GM12878 (cell line): ENCODE measurements around the gene LIG4. TPM values are rescaled to one million over a fixed set of nuclear protein-coding genes. Genes with fewer than 3 reads are reported as not detected.

Experiments
- ATAC-seq: fragments of 200-7000 bp; cut with Tn5 transposase; 3 replicates; pipeline ENCODE4 v1.9.1; 2020; ENCODE audit warnings: mild to moderate bottlenecking, moderate library complexity
- BruUV-seq: library from RNA; stranded (reverse); fragments of 400-500 nt; replicated peaks from 2 replicates; lab custom pipeline; 2021; lab: Mats Ljungman, UMichigan
- CTCF ChIA-PET: fragments of 300-600 bp; sonication (Branson Sonifier 250); formaldehyde crosslinking; extraction: SDS; loops from one replicate; lab custom pipeline; 2021; ENCODE audit warnings: inconsistent platforms; lab: Yijun Ruan, JAX
- POLR2A ChIA-PET: fragments of 350-600 bp; formaldehyde crosslinking; extraction: SDS; loops from one replicate; lab custom pipeline; 2021; ENCODE audit warnings: inconsistent platforms; lab: Charles Lee
- RAD21 ChIA-PET: fragments of 300-600 bp; sonication (Branson Sonifier 250); formaldehyde crosslinking; loops from one replicate; lab custom pipeline; 2023; ENCODE audit warnings: antibody characterized with exemption; ENCODE audit not compliant: unreplicated experiment; lab: Charles Lee
- SMC1A ChIA-PET: fragments of 300-600 bp; sonication (Branson Sonifier 250); formaldehyde crosslinking; loops from one replicate; lab custom pipeline; 2023; ENCODE audit not compliant: unreplicated experiment, uncharacterized antibody; lab: Charles Lee
- DNase-seq: peaks from one replicate; pipeline ENCODE4 v3.0.0-alpha.2; 2011; ENCODE audit warnings: low read depth, low spot score
- FAIRE-seq: peaks from 3 replicates; lab custom pipeline; 2011; peaks lifted over from hg19 to GRCh38; lab: Jason Lieb, UNC
- H2AFZ ChIP-seq: 2 replicates; pipeline ENCODE4 v1.6.0; 2011; ENCODE audit warnings: low read depth, low read length, control low read depth; ENCODE audit not compliant: control insufficient read depth
- H3K27ac ChIP-seq: 2 replicates; pipeline ENCODE4 v1.5.1; 2011; ENCODE audit warnings: control low read depth; ENCODE audit not compliant: control insufficient read depth, insufficient read depth
- H3K27me3 ChIP-seq, 2 experiments: replicated peaks in 1 of 2; 2 replicates each; pipeline versions ENCODE4 v1.6.0 to v1.6.1; 2011; ENCODE audit warnings: low read length in 1 of 2; ENCODE audit not compliant: control insufficient read depth in 2 of 2, insufficient read depth in 2 of 2
- H3K36me3 ChIP-seq, 2 experiments: 2 replicates each; pipeline ENCODE4 v1.5.1; 2011; ENCODE audit warnings: low read length in 1 of 2; ENCODE audit not compliant: control insufficient read depth in 2 of 2, insufficient read depth in 2 of 2
- H3K4me1 ChIP-seq: 2 replicates; pipeline ENCODE4 v1.6.1; 2011; ENCODE audit warnings: mild to moderate bottlenecking, low read length, moderate library complexity, mixed read lengths; ENCODE audit not compliant: control insufficient read depth, insufficient read depth
- H3K4me2 ChIP-seq: 2 replicates; pipeline ENCODE4 v1.6.0; 2011; ENCODE audit warnings: control low read depth; ENCODE audit not compliant: control insufficient read depth, insufficient read depth
- H3K4me3 ChIP-seq: fragments of 200-600 bp; sonication (generic); 2 replicates; pipeline ENCODE4 v1.5.1; 2016
- H3K79me2 ChIP-seq: 2 replicates; pipeline ENCODE4 v1.6.0; 2011; ENCODE audit warnings: low read length; ENCODE audit not compliant: control insufficient read depth, insufficient read depth
- H3K9ac ChIP-seq: 2 replicates; pipeline ENCODE4 v1.8.0; 2011; ENCODE audit warnings: low read length, control low read depth, mixed read lengths; ENCODE audit not compliant: control insufficient read depth, insufficient read depth
- H3K9me3 ChIP-seq: replicated peaks from 3 replicates; pipeline ENCODE4 v1.5.1; 2011; ENCODE audit warnings: mild to moderate bottlenecking, low read length; ENCODE audit not compliant: control insufficient read depth, insufficient read depth
- H4K20me1 ChIP-seq: 2 replicates; pipeline ENCODE4 v1.6.0; 2011; ENCODE audit not compliant: control insufficient read depth, insufficient read depth
- CTCF ChIP-seq, 3 experiments: IDR thresholded peaks in 2 of 3; conservative IDR thresholded peaks in 1 of 3; 2 replicates each; pipeline ENCODE4 v1.5.1; 2011; ENCODE audit warnings: low read depth in 3 of 3, low read length in 3 of 3, mild to moderate bottlenecking in 3 of 3, control low read depth in 2 of 3, moderate library complexity in 2 of 3, inconsistent platforms in 1 of 3, mixed read lengths in 1 of 3; ENCODE audit not compliant: control insufficient read depth in 2 of 3, insufficient read depth in 1 of 3; ENCODE audit errors: extremely low read depth in 1 of 3
- IKZF2 ChIP-seq, 2 experiments: fragments of 450-650 bp; IDR thresholded peaks; 2 replicates each; pipeline ENCODE4 v1.6.1; 2017; ENCODE audit warnings: mild to moderate bottlenecking in 2 of 2, moderate library complexity in 2 of 2
- RAD21 ChIP-seq: IDR thresholded peaks from 2 replicates; pipeline ENCODE4 v1.6.1; 2011; ENCODE audit warnings: mild to moderate bottlenecking, low read depth, low read length, moderate library complexity; ENCODE audit not compliant: insufficient read depth
- SMC3 ChIP-seq: IDR thresholded peaks from 2 replicates; pipeline ENCODE4 v1.6.1; 2011; ENCODE audit warnings: low read length, improper control_type of control experiment, borderline replicate concordance
- WGBS: methylation state at CpG from one replicate; pipeline ENCODE4 v1.1.6; 2016; ENCODE audit warnings: low lambda C conversion rate; ENCODE audit not compliant: insufficient replicate concordance, insufficient coverage; ENCODE audit errors: missing lambda C conversion rate; 5-methylcytosine and 5-hydroxymethylcytosine counted together
- in situ Hi-C: fragments of 300-500 bp; cut with MboI; formaldehyde crosslinking; loops from 9 replicates; pipeline ENCODE4 v1.14.3; 2018; ENCODE audit warnings: mixed read lengths
- intact Hi-C: fragments of 100-400 bp; cut with micrococcal nuclease; formaldehyde crosslinking; loops from one replicate; pipeline ENCODE4 v1.14.2; 2022; ENCODE audit not compliant: unreplicated experiment
- polyA plus RNA-seq, 11 experiments: library from polyadenylated mRNA; depleted of rRNA in 4 of 11; unstranded in 6 of 11; stranded (reverse) in 5 of 11; fragments of >200 nt; fragmentation: Nextera tagmentation in 4 of 11; fragmentation: Illumina TruSeq in 1 of 11; extraction: Ambion mirVana in 4 of 11; extraction: Trizol in 1 of 11; gene quantifications; 1 replicate in 1 of 11; 2 replicates in 10 of 11; pipeline versions ENCODE4 v1.2.1 to v1.2.3, GENCODE V29; 2011 to 2016; ENCODE audit warnings: inconsistent platforms in 2 of 11, missing spikeins in 2 of 11, low read depth in 1 of 11
- total RNA-seq, 4 experiments: library from RNA; depleted of rRNA in 3 of 4; stranded (reverse); fragments of >200 nt in 3 of 4; fragmentation: Illumina TruSeq in 1 of 4; extraction: Trizol in 1 of 4; gene quantifications; 2 replicates each; pipeline versions ENCODE4 v1.2.1 to v1.2.3, GENCODE V29; 2013 to 2021
- TF ChIP-seq, protein P1 (sequence below): IDR thresholded peaks from 2 replicates; pipeline ENCODE4 v1.6.1; 2012; ENCODE audit warnings: low read length, inconsistent platforms

LIG4 gene
- total and polyA plus RNA-seq, 10 of the 15 experiments (the other 5 are each of a cell fraction or from before 2014, with no cell fraction given) = 2.3 to 15.0 (median 8.5) TPM

DNA sequence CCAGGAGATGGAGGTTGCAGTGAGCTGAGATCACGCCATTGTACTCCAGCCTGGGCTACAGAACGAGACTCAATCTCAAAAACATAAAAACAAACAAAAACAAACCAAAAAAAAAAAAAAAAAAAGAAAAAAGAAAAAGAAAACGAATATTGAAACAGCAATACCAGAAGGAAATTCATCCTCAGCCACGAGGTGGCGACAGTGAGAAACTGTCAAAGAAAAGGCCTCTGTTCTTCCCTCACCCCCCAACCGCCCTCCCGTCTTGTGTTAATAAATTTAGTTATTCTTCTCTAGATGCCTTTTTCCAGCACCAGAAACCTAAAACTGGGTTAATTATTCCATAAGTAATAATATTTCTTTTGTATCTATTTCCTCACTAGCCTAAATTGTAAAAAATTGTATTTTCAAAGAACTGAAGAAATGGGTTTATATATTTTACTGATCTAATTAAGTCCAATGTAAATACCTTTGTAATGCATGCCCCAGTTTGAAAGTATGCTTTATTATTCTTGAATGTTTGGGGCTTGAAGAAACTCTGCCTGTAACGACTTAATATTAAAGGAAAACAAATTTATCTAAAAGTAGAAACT, 38.6 kb downstream of the LIG4 start:
- no TSS peak for BruUV-seq
- Histone ChIP-seq H3K9ac (no peak overlapping the region), H4K20me1 (no peaks in the 10 kb centered on the region), H3K27me3 (no peaks in the 10 kb centered on the region), H3K27ac (no peak overlapping the region), H3K4me3 (no peak overlapping the region), H3K79me2 (no peaks in the 10 kb centered on the region), H3K4me2 (no peak overlapping the region), H3K4me1 (no peaks in the 10 kb centered on the region), H2AFZ (no peak overlapping the region), H3K9me3 (no peaks in the 10 kb centered on the region; the same call in 2 of the 3 replicates), H3K36me3 (no peaks in the 10 kb centered on the region)
- in situ Hi-C loops (no loop called here), intact Hi-C loops (loop anchor here (5.0 kb wide), 1 partner anchor 721 kb away; no protein-coding TSS in a partner anchor)
- DNase-seq (no peak), FAIRE-seq (peak; percentile 13), ATAC-seq (peak; percentile 79)
- ChIA-PET RAD21 (no interaction called here), POLR2A (no interaction called here), SMC1A (interaction anchor here (0.7 kb wide), 1 partner anchor 32 kb away, joined by 3 read pairs; no protein-coding TSS in a partner anchor), CTCF (interaction anchor here (0.9 to 2.0 kb wide), 9 partner anchors 20 to 719 kb away, joined by 3 to 7 read pairs (median 3); no protein-coding TSS in a partner anchor)
- WGBS = 19% methylated on average over 6 of the region's 8 CpGs
- TF ChIP-seq, protein P1, sequence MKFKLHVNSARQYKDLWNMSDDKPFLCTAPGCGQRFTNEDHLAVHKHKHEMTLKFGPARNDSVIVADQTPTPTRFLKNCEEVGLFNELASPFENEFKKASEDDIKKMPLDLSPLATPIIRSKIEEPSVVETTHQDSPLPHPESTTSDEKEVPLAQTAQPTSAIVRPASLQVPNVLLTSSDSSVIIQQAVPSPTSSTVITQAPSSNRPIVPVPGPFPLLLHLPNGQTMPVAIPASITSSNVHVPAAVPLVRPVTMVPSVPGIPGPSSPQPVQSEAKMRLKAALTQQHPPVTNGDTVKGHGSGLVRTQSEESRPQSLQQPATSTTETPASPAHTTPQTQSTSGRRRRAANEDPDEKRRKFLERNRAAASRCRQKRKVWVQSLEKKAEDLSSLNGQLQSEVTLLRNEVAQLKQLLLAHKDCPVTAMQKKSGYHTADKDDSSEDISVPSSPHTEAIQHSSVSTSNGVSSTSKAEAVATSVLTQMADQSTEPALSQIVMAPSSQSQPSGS = no peak
- TF ChIP-seq IKZF2 (IDR thresholded peaks at IDR 0.05) = no peak
- TF ChIP-seq RAD21 = peak; percentile 43
- TF ChIP-seq CTCF (IDR thresholded peaks at IDR 0.05 in 2 of 3, conservative IDR thresholded peaks at IDR 0.05 in 1 of 3; ENCODE audit: control insufficient read depth in 2 of 3, extremely low read depth in 1 of 3, insufficient read depth in 1 of 3, low read depth in 3 of 3, low read length in 3 of 3) = peak; percentile 41 to 56 (median 45)
- peak; percentile 50; the same call in 1 of the 2 replicates for TF ChIP-seq SMC3
